OCI-M1 (cell line): ENCODE measurements around the gene CFL1.

Source experiments
- DNase-seq: peaks from one replicate; lab custom pipeline; 2025; lab: John Stamatoyannopoulos, UW

Gene CFL1

GRCh38 chr11:65869643-65870306, 11.8 kb upstream of the CFL1 start:
- no peak for DNase-seq

GRCh38 chr11:65868907-65869306, 10.9 kb upstream of the CFL1 start:
- DNase-seq: no peak

- peak; percentile 29 for DNase-seq
Observed at GRCh38 chr11:65868076-65868667, 10.2 kb upstream of the CFL1 start.

- DNase-seq: peak; percentile 65
Observed at GRCh38 chr11:65867284-65868071, 9.5 kb upstream of the CFL1 start.

GRCh38 chr11:65866509-65867283, 8.7 kb upstream of the CFL1 start:
- no peak for DNase-seq

- DNase-seq: no peak
Observed at GRCh38 chr11:65865550-65866172, 7.7 kb upstream of the CFL1 start.

GRCh38 chr11:65864706-65865471, 6.9 kb upstream of the CFL1 start:
- DNase-seq: no peak

- DNase-seq: no peak
Observed at GRCh38 chr11:65863889-65864705, 6.1 kb upstream of the CFL1 start.

GRCh38 chr11:65862941-65863888, 5.2 kb upstream of the CFL1 start:
- no peak for DNase-seq

- DNase-seq: no peak
Observed at GRCh38 chr11:65862191-65862735, 4.3 kb upstream of the CFL1 start.

- DNase-seq: no peak
Observed at GRCh38 chr11:65861533-65862183, 3.7 kb upstream of the CFL1 start.

- peak; percentile 57 for DNase-seq
Observed at GRCh38 chr11:65861165-65861505, 3.2 kb upstream of the CFL1 start.

GRCh38 chr11:65860278-65861164, 2.5 kb upstream of the CFL1 start, which contains the start of gene MUS81:
Gene MUS81 (plus strand): TSS chr11:65860433. CDS start chr11:65860754, 321 bp downstream.
- peak; percentile 99 for DNase-seq

GRCh38 chr11:65859812-65860277, 1.9 kb upstream of the CFL1 start:
- no peak for DNase-seq

- DNase-seq: peak; percentile 99
Observed at GRCh38 chr11:65859095-65859811, 1.3 kb upstream of the CFL1 start.

- DNase-seq: no peak
Observed at GRCh38 chr11:65858681-65859087, 704 bp upstream of the CFL1 start.

GRCh38 chr11:65857500-65857852, 504 bp downstream of the CFL1 start:
- DNase-seq: peak; percentile 71
